HG02588 (cell line): ENCODE measurements around the gene UBE2L5.

ENCODE experiments used
- ATAC-seq: cut with Tn5 transposase; IDR thresholded peaks from one replicate; pipeline ENCODE4 v1.9.1; 2021; ENCODE audit warnings: mild to moderate bottlenecking, moderate library complexity; ENCODE audit not compliant: unreplicated experiment

Gene UBE2L5

DNA sequence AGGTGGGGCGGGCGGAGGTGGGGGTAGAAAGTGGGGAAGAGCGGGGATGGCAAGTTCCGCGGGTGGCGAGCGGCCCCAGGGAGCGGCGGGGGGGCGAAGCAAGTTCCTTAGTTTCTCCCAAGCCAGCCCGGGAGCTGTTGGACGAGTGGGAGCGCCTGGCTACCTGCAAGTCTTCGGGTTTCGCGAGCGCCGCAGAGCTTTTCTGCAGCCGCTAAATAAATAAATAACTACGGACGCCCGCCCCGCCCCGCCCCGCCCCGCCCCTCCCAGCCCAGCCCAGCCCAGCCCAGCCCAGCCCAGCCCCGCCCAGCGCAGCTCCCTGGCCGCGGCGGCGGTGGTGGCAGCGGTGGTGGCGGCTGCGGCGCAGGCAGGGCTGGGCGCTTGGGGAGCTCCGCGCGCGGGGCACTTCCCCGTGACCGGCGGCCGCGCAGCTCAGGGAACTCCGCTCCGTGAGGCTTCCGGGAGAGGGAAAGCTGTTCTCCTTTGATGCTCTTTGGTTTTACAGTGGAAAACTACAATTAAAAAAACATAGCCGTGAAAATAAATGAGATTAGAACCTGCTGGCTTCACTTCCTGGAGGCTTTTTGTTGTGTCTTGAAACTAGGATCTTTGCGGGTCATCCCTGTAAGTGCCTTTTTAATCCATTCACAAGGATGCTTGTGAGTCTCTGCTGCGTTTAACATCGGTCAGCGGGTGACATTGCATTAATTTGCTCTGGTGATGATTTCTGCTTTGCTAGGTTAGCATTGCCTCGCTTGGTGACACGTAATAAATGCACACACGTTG is at the start of gene UBE2L5:
Gene UBE2L5 (plus strand): TSS at position 440 of the 786 bp plus-strand sequence. CDS start 5,498 bp downstream, outside the sequence.
- peak; percentile 81 for ATAC-seq

DNA sequence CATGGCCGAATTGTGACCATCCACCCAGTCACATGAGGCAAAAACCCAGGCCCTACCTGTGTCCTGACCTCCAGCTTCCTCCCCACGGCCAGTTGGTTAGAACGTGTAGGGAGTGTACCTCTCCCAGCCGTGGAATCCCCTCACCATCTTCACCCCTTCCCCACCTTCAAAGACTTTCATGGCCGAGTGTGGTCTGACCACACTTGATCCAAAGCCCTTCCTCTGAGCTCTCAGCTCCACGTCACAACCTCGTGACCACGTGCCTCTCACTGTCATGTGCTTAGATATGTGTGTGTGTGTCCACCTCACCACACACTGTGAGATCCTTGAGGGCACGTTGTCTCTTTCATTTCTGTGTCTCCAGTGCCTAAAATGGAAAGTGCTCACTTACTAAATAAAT is 48.6 kb upstream of the UBE2L5 start:
- peak; percentile 31 for ATAC-seq

DNA sequence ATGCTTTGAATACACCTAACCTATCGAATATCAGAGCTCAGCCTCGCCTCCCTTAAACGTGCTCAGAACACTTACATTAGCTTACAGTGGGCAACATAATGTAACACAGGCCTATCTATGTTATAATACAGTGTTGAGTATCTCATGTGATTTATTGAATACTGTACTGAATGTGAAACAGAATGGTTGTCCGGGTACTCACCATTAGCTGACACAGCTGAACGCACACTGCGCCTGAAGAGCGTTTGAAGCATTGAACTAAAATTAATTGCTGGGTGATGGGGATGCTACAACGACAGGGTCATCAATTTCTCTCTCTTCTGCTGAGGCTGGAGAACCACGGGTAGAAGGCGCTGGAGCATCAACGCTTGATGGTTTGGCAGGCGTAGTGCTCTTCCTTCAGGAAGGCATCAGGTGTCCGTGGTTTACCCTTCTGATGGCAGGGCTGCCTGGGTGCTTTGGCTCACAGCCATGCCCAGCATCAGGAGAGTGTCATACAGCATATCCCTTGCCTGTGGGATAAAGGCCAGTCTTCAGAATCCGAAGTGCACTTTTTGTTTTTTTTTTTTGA is 46.9 kb upstream of the UBE2L5 start:
- ATAC-seq = no peak

DNA sequence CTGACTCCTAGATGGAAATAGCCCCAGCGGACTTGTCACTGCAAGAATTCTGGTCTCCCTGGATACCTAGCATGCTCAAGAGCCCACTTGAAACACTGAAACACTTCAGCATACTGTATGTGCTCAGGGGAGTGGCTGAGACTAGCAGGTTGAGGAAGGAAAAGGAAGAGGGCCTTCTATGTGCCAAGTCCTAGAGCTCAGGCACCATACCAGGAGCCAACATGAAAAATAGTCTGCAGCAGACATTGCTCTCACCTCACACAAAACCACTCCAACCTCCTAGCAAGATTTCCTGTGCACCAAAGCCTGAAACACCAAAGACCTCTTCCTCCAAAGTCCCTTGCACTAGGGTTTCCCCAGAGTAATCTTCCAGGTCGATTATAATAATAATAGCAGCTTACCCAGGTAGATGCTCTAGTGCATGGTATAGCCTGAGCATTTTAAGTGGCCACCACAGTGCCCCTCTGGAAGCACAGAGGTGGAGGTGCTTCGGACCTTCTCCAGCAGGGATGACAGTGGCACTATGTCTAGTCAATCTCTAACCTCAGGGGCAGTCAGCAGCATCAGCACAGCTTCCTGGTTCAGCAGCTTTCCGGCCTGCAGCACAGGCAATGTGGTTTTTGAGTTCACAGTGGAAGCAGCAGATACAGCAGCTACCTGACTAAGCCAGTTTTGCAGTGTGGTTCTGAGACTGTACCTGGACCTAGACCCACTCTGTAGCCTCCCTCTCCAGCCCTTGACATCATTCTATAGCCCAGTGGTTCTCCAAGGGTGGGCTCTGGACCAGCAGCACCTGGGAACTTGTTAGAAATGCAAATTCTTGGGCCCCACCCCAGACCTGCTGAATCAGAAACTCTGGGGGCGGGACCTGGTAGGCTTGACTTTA is 45.6 kb upstream of the UBE2L5 start:
- peak; percentile 54 for ATAC-seq

DNA sequence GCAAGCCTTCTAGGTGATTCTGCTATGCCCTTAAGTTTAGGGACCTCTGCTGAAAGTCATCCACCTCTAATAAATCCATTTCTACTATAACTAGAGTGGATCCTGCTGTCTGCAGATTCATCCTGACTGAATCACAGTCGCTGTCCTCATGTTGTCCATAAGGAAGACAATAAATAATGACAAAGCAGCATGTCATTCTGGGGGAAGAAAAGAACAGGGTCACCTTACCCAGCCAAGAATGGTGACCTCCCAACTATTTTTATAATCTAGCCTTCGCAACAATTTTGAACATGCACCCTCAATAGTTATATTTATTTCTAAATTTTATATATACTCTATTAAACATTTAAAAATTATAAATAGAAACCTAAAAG is 45.0 kb upstream of the UBE2L5 start:
- no peak for ATAC-seq

DNA sequence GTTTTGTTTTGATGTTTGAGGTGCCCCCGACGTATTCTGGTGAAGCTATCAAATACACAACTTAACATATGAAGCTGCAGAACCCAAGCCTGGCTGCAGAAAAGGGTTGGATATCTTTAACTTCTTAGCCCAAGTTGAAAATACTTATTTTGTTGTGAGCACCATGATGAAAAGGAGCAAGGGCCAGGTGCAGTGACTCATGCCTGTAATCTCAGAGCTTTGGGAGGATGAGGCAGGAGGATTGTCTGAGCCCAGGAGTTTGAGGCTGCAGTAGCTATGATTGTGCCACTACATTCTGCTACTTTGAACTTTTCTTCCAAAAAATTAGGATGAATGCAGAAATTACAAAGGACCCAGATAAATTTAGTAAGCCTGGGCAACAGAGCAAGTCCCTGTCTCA is 44.1 kb upstream of the UBE2L5 start:
- no peak for ATAC-seq

DNA sequence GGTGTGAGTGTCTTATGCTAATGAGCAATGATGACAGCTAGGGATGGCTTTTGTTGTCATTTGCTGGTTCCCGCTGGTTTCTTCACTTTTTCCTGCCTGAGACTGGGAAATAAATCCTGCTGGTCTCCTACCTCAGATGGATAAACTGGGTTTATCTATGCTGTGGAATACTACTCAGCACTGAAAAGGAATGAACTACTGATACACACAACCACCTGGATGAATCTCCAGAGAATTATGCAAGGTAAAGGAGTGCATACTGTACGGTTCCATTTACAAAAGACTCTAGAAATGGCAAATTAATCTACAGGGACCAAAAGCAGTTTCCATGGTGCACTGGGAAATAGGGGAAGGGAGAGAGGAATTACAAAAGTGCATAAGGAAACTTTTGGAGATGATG is 41.2 kb upstream of the UBE2L5 start:
- no peak for ATAC-seq

DNA sequence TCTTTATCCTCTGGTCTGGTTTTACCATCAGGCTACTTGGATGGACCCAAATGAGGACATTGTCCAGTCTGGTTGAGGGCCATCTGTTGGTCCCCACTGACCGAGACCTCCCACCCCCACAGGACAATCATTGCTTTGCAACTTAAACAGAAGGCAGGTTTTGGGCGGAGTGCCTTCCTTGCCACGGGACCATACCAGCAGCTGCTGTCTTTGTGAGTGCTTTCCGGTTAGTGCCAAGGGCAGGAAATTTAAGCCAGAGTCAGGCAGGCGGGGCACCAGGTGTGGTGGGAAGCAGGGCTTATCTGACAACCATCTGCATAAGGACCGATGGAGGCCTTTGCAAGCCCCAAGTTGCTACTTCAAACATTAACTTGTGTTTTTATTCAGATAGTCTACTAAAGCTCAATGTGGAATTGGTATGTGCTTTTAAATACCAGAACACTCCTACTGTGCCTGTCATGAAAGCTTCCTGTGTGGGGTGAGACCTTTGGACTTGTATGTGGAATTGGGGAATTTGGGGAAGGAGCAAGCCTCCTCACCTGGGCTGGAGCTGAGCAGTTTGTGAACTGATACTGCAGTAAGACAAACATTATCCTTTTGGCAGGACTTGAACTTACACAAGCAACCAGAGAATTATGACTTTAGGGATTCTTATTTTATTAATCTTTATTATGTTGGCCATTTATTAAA is 39.3 kb upstream of the UBE2L5 start:
- no peak for ATAC-seq

DNA sequence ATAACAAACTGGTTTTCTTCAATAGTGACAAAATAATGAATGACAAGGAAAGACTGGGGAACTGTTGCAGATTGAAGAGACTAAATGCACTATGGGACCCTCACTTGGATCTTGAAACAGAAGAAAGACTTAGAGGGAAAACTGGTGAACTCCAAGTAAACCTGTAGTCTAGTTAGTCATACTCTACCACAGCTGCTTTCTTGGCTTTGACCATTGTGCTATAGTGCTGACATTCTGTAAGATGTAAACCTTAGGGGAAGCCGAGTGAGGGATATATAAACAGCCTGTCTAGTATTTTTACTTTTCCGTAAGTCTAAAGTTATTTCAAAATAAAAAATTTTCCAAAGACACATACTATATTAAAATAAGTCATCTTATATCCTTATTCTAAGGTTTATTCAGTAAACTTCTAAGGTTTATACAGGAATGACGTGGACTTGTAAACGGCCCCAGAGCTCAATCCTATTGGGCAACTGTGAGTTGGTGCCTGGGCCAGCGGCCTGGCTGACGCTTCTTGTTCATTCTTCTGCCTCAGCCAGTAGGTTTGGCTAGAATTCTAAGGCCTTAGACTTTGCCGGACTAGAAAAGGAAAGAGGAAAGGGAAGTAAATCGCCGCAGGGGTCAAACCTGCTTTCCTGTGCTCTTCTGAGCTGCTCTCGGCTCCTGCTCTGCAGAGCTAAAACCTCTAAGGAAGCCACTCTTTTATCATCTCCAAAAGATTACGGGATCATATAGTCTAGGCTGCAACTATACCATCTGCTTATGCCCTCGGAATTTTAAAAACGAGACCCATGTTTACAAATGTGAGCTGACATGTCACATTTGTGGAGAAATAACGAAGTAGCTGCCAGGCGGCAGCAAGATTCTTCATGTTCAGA is 33.6 kb upstream of the UBE2L5 start:
- ATAC-seq = no peak

DNA sequence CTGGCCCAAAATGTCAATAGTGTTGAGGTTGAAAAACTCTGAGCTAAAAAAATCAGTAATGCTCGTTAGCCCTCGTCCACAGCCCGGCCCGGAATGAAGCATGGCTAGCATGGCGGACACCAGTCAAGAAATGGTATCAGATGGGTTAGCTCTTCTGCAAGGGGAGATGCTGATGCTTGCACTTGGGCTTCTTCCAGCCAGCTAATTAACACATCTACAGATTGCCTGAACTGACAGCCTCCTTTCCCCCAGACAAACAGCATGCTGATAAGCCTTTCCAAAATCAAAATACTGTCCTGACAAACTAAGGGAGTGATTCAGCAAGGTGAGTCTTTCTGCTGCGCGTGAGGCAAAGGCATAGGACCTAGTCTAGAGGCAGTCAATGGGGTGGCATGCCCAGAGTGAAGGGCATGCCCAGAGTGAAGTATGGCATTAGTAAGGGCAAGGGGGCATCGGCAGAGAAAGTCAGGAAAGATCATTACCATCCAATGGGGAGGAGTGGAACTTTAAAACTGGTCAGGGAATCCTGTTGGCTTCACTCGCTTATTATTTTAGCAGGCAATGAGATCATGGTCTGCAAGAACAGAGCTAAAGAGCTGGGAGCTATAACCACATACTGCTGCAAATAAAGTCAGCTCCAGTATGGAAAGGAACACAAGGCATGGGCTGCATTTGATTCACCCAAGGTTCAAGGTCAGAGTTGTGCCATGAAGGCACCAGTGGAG is 30.2 kb upstream of the UBE2L5 start:
- ATAC-seq = no peak

DNA sequence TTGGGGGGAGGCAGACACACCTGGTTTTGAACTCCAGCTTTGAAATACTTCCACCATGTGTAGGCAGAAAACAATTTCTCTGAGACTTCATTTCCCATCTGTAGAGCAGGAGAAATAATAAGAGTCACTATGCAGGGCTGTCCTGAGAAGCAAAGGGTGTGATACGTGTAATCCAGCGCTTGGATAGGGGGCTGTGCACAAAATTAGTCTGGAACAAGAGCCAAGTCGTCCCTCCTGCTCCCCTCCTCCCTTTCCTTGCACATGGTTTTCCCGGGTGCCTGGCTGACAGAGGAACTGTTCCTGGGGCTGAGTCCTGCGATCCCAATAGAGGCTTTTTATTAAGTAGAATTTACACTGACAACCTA is 29.6 kb upstream of the UBE2L5 start:
- no peak for ATAC-seq

DNA sequence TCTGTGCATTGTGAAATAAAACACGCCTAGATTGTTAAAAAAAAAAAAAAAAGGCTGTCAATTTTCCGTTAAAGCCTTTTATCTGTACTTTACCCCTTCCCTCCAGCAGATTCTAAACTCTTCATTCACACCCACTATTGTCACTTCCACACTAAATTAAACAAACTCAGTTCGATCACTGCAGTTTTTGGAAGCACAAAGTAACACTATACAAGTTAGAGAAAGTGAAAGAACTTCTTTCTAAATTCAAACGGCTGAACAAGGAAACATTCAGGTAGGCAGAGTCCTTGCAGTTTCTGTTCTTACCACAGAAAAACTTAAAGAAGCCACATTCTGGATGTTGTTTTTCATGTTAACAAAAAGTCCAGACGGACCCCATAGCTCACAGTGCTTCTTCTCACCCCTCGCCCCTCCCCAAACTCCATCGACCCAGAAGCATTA is 27.5 kb upstream of the UBE2L5 start:
- ATAC-seq = peak; percentile 54

DNA sequence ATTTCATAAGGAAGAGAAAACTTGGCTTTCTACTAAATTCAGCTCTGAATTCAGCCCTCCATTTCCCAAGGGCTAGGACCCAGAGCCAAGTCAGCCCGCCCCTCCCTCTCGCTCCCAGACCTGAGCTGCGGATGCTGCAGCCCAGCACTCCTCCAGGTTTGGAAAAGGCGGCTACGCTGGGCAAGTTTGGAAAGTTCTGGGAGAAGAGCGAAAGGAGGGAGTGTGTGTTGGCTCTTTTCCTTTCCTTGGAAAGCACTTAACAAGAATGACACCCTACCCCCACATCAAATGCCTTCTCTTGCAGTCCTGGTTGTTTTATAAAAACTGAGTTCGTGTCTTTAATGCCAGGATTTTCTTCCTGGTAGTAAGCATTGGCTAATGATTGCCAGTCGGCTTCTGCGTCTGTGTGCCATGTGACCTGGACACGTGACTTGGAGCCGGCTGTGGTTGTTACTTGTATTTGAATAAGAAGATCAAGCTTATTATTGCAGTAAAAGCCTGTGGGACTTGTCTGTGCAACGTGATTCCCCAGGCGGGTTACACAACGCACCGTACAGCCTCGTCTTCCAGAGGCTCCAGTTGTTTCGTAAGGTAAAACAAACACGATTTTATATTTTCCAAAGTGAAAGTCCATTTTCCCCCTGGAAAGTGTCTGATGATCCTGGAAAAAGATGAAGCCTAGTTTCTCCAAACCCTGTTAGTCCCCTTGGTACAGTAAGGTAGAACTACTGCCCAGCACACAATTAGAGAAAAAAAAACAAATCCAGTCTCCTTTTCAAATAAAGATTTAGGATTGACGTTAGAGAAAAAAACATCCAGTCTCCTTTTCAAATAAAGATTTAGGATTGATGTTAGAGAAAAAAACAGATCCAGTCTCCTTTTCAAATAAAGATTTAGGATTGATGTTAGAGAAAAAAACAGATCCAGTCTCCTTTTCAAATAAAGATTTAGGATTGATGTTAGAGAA is 26.8 kb upstream of the UBE2L5 start:
- ATAC-seq = peak; percentile 83

DNA sequence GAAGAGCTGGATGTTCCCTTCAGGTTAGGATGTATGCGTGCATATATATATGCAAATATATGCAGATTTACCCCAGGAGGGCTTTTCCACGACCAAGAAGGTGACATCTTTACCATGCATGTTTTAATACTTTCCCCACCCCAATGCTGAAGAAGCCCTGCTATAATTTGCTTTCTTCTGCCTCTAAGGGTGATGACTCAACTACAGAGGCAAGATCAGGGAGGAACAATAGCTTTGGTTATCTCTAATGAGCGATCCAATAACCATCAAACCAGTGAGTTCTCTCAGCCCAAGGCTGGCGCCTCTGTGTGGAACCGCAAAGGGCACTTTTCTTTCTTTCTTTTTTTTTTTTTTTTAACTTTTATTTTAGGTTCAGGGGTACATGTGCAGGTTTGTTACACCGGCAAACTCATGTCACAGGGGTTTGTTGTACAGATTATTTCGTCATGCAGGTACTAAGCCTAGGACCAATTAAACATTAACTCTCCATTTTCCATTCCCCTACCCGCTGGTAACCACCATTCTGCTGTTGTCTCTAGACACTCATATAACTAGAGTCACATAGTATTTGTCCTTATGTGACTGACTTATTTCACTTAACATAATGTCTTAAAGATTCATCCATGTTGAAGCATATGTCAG is 25.7 kb upstream of the UBE2L5 start:
- ATAC-seq = no peak

DNA sequence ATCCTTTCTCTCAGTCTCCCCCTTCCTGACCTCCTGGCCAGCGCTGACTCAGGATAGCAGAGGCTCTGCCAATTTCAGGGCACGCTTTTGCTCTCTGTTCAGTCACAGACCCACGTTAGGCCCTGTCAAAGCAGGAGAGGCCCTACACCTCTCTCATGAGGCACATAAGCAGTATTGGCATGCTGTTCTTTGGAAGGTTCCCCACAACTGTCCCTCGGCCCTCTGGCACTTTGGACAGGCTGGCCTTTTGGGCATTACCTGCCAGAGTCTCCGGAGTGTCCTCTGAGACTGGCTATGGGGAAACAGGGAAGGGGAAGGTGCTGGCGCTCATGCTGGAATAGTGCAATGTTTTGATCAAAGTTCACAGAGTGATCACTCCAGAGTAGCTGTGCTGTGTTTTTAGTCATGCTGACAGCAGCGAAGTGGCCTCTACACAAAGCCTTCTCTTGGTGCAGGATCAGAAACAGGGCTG is 23.7 kb upstream of the UBE2L5 start:
- ATAC-seq = no peak

DNA sequence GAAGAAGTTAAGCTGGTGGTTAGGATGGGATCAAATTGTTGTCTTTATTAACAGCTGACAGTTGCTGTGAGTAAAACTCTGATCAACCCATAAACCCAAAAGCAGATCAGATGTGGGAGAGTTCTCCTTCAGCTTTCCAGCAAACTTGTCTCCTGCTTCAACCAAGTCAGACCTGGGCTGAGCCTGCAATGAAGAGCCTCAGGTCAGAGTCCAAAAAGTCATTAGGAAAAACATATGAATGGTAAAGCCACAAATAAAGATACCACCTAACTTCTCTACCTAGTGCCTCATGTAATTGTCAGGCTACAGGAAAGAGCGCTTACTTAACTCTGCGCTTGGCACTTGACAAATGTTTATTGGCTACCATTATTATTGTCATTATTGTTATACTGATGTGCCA is 21.9 kb upstream of the UBE2L5 start:
- no peak for ATAC-seq

DNA sequence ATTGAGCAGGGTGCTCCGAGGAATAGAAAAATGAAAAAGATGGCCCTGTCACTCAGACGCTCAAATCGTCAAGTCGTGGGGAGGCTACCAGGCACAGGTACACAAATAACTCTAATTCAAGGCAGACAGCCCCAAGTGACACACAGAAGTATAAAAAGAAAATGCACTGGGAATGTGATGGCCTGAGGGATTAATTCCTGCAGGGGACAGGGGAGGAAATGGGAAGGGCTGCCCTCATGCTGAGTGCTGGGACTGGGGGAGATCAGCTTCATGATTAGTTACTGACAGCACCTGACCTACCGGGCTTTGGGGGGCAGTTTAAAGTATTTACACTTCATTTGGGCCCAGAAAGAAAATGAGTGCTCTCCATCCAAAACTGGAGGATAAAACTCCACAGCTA is 20.9 kb upstream of the UBE2L5 start:
- no peak for ATAC-seq

DNA sequence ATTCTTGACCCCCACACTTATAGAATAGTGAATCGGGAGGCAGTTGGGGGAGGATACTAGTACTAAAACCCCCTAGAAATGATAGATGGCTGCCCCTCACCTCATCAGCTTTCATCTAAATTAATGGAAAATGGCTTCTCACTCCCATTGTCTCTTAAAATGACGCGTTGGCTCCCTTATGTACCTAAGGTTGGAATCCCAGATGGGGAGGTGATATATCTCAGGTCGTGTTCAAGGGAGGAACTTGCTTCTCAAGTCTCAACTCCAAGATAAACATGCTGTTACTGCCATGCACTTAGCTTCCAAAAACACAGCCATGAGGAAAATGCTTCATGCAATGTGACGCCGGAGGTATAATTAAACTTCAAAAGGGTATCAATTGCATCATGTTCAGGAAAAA is 18.8 kb upstream of the UBE2L5 start:
- ATAC-seq = no peak
